HepG2 (cell line): ENCODE data around the gene CHRNB1. TPM values are rescaled to one million over a fixed set of nuclear protein-coding genes. Genes with fewer than 3 reads are reported as not detected.

Source experiments
- CCDC6 ChIP-seq: sonication (generic); formaldehyde crosslinking; IDR thresholded peaks from 2 replicates; pipeline ENCODE4 v1.8.1; 2022; ENCODE audit warnings: mild to moderate bottlenecking, missing genetic modification reagents, moderate library complexity
- CENPT ChIP-seq: sonication (generic); formaldehyde crosslinking; IDR thresholded peaks from 2 replicates; pipeline ENCODE4 v1.8.0; 2022; ENCODE audit warnings: low read depth, mild to moderate bottlenecking, moderate library complexity, missing genetic modification reagents
- HINFP ChIP-seq: sonication (generic); formaldehyde crosslinking; IDR thresholded peaks from 2 replicates; pipeline ENCODE4 v1.4.0; 2020; ENCODE audit warnings: low read depth, mild to moderate bottlenecking, missing genetic modification reagents
- NONO ChIP-seq, 2 experiments: fragments of 450-650 bp in 1 of 2; sonication (generic) in 1 of 2; formaldehyde crosslinking in 1 of 2; IDR thresholded peaks in 1 of 2; conservative IDR thresholded peaks in 1 of 2; 2 replicates each; pipeline versions ENCODE4 v1.6.1 to v1.8.0; 2017 to 2022; ENCODE audit warnings: mild to moderate bottlenecking in 1 of 2, missing genetic modification reagents in 1 of 2, moderate library complexity in 1 of 2
- NR0B2 ChIP-seq: sonication (generic); formaldehyde crosslinking; IDR thresholded peaks from 2 replicates; pipeline ENCODE4 v1.4.0; 2020; ENCODE audit warnings: mild to moderate bottlenecking, missing genetic modification reagents
- STAG1 ChIP-seq: sonication (generic); formaldehyde crosslinking; IDR thresholded peaks from 2 replicates; pipeline ENCODE4 v1.4.0; 2020; ENCODE audit warnings: missing genetic modification reagents
- UBTF ChIP-seq: sonication (generic); formaldehyde crosslinking; IDR thresholded peaks from 2 replicates; pipeline ENCODE4 v1.4.0; 2020; ENCODE audit warnings: mild to moderate bottlenecking, missing genetic modification reagents
- XRCC5 ChIP-seq: fragments of 200-400 bp; formaldehyde crosslinking; optimal IDR thresholded peaks from 2 replicates; pipeline ENCODE3; 2017; ENCODE audit warnings: mild to moderate bottlenecking, low read length
- ZFP41 ChIP-seq: sonication (generic); formaldehyde crosslinking; IDR thresholded peaks from 2 replicates; pipeline ENCODE4 v1.4.0; 2020; ENCODE audit warnings: mild to moderate bottlenecking, missing genetic modification reagents, borderline replicate concordance
- ZNF687 ChIP-seq: sonication (generic); formaldehyde crosslinking; IDR thresholded peaks from 2 replicates; pipeline ENCODE4 v1.5.1; 2020; ENCODE audit warnings: mild to moderate bottlenecking, missing genetic modification reagents, moderate library complexity
- ZNF724P ChIP-seq: sonication (generic); formaldehyde crosslinking; IDR thresholded peaks from 2 replicates; pipeline ENCODE4 v1.8.0; 2022; ENCODE audit warnings: missing genetic modification reagents, borderline replicate concordance
- ZNF772 ChIP-seq: sonication (generic); formaldehyde crosslinking; IDR thresholded peaks from 2 replicates; pipeline ENCODE4 v1.5.0; 2020; ENCODE audit warnings: mild to moderate bottlenecking, missing genetic modification reagents
- polyA plus RNA-seq, 8 experiments: library from polyadenylated mRNA; depleted of rRNA in 3 of 8; stranded (reverse) in 7 of 8; unstranded in 1 of 8; fragments of >200 nt; fragmentation: Illumina TruSeq in 4 of 8; extraction: Trizol in 4 of 8; gene quantifications; 2 replicates each; pipeline versions ENCODE4 v1.2.1 to v1.2.3, GENCODE V29; 2011 to 2016; ENCODE audit warnings: low read depth in 4 of 8, missing spikeins in 1 of 8, mixed read lengths in 1 of 8; ENCODE audit not compliant: insufficient read depth in 1 of 8
- total RNA-seq, 5 experiments: library from RNA; depleted of rRNA; stranded (reverse); fragments of >200 nt; fragmentation: Illumina TruSeq; extraction: Trizol; gene quantifications; 2 replicates each; pipeline ENCODE4 v1.2.3, GENCODE V29; 2016; ENCODE audit warnings: low read depth in 1 of 5

CHRNB1 gene
- total and polyA plus RNA-seq, 2 of the 13 experiments (the other 11 are each of a cell fraction or from before 2014, with no cell fraction given): 5.4 to 33.7 TPM

GRCh38 chr17:7436556-7437368, 8.1 kb upstream of the CHRNB1 start (continued):
- TF ChIP-seq NR0B2 (CRISPR knock-in tag) (0 out of 2 replicates have a peak, but pooled peaks have one; percentile 43), ZFP41 (no peak), CENPT (CRISPR knock-in tag) (no peak), ZNF772 (no peak), ZNF687 (peak; percentile 82), NONO (IDR thresholded peaks at IDR 0.05) (no peak), NONO (CRISPR knock-in tag; conservative IDR thresholded peaks at IDR 0.05) (no peak), XRCC5 (peak; percentile 76), STAG1 (CRISPR knock-in tag) (peak; percentile 74), UBTF (CRISPR knock-in tag) (peak; percentile 41; the same call in 1 of the 2 replicates), HINFP (CRISPR knock-in tag) (peak; percentile 76), CCDC6 (CRISPR knock-in tag) (0 out of 2 replicates have a peak, but pooled peaks have one; percentile 54), ZNF724P (CRISPR knock-in tag) (0 out of 2 replicates have a peak, but pooled peaks have one; percentile 29)
